Adrenal gland (tissue), 5 donors: ENCODE results near the gene YY1.
"Not testable (repeated sequence)": the region's sequence is repeated elsewhere in the genome, so short reads cannot be mapped to it uniquely, and the experiment has no call there.

Experiments
- CTCF ChIP-seq, 6 experiments: fragments of 450-650 bp in 4 of 6; fragments of 200-600 bp in 2 of 6; sonication (generic) in 1 of 6; IDR thresholded peaks; 1 replicate in 5 of 6; 2 replicates in 1 of 6; pipeline versions ENCODE4 v1.5.1 to v1.8.0; 2016 to 2021; ENCODE audit warnings: antibody characterized with exemption in 6 of 6, mild to moderate bottlenecking in 2 of 6, moderate library complexity in 1 of 6
- POLR2A ChIP-seq, 2 donors: fragments of 450-650 bp; IDR thresholded peaks; one replicate each; pipeline ENCODE4 v1.6.1; 2017; ENCODE audit warnings: antibody characterized with exemption in 2 of 2, mild to moderate bottlenecking in 2 of 2, moderate library complexity in 1 of 2
- donor health status: DM: no; HTN: no; CAD: no.

- TF ChIP-seq CTCF, POLR2A (IDR thresholded peaks at IDR 0.05): not testable (repeated sequence)
These were observed 30.8 kb upstream of the YY1 start for GRCh38 chr14:100208136-100208535.
